Measurements from ENCODE around the gene ABCA4.
"Not testable (repeated sequence)": the region's sequence is repeated elsewhere in the genome, so short reads cannot be mapped to it uniquely, and the experiment has no call there.

The ABCA4 gene

GRCh38 chr1:93997756-93998155 lies 123.2 kb downstream of the ABCA4 start:
- in situ Hi-C loops (cut with MboI; ENCODE audit: low pct_unique_long_range_greater_than_20kb, low sequenced_read_pairs, unreplicated experiment) = no loop called here
- no peak for DNase-seq (ENCODE audit: low spot score)
- no peak for TF ChIP-seq CTCF (IDR thresholded peaks at IDR 0.05; ENCODE audit: extremely low read depth, insufficient read depth, missing control alignments)

GRCh38 chr1:93995837-93996536 lies 125.0 kb downstream of the ABCA4 start:
- no peak for TF ChIP-seq CTCF (IDR thresholded peaks at IDR 0.05; ENCODE audit: extremely low read depth, insufficient read depth, missing control alignments)
- DNase-seq (ENCODE audit: low spot score) = no peak
- in situ Hi-C loops (cut with MboI; ENCODE audit: low pct_unique_long_range_greater_than_20kb, low sequenced_read_pairs, unreplicated experiment) = no loop called here

GRCh38 chr1:93993731-93994130 lies 127.2 kb downstream of the ABCA4 start:
- DNase-seq (ENCODE audit: low spot score) = no peak
- in situ Hi-C loops (cut with MboI; ENCODE audit: low pct_unique_long_range_greater_than_20kb, low sequenced_read_pairs, unreplicated experiment) = no loop called here
- TF ChIP-seq CTCF (IDR thresholded peaks at IDR 0.05; ENCODE audit: extremely low read depth, insufficient read depth, missing control alignments) = no peak

GRCh38 chr1:93992954-93993353 lies 128.0 kb downstream of the ABCA4 start:
- DNase-seq (ENCODE audit: low spot score) = no peak
- in situ Hi-C loops (cut with MboI; ENCODE audit: low pct_unique_long_range_greater_than_20kb, low sequenced_read_pairs, unreplicated experiment) = no loop called here
- TF ChIP-seq CTCF (IDR thresholded peaks at IDR 0.05; ENCODE audit: extremely low read depth, insufficient read depth, missing control alignments) = no peak

GRCh38 chr1:93992190-93992589 lies 128.8 kb downstream of the ABCA4 start:
- DNase-seq (ENCODE audit: low spot score) = no peak
- TF ChIP-seq CTCF (IDR thresholded peaks at IDR 0.05; ENCODE audit: extremely low read depth, insufficient read depth, missing control alignments) = no peak
- in situ Hi-C loops (cut with MboI; ENCODE audit: low pct_unique_long_range_greater_than_20kb, low sequenced_read_pairs, unreplicated experiment) = no loop called here

- no peak for DNase-seq (ENCODE audit: low spot score)
- in situ Hi-C loops (cut with MboI; ENCODE audit: low pct_unique_long_range_greater_than_20kb, low sequenced_read_pairs, unreplicated experiment) = no loop called here
- TF ChIP-seq CTCF (IDR thresholded peaks at IDR 0.05; ENCODE audit: extremely low read depth, insufficient read depth, missing control alignments) = no peak
Measured at GRCh38 chr1:93991271-93991670, 129.7 kb downstream of the ABCA4 start.

GRCh38 chr1:93990477-93990876 lies 130.5 kb downstream of the ABCA4 start:
- in situ Hi-C loops (cut with MboI; ENCODE audit: low pct_unique_long_range_greater_than_20kb, low sequenced_read_pairs, unreplicated experiment); DNase-seq (ENCODE audit: low spot score): not testable (repeated sequence)

Data from GM13977 (cell line).